OCI-LY3 (cell line): ENCODE measurements around the gene TRIM40.
"Not testable (repeated sequence)": the region's sequence is repeated elsewhere in the genome, so short reads cannot be mapped to it uniquely, and the experiment has no call there.

Experiments used
- H2AFZ ChIP-seq: fragments of 200-600, 300-600 bp; shearing (Covaris generic); 2 replicates; pipeline ENCODE4 v1.6.0; 2014; ENCODE audit warnings: antibody characterized with exemption, low read depth, low read length
- H3K27ac ChIP-seq: fragments of 200-600, 300-600 bp; sonication (generic); 2 replicates; pipeline ENCODE4 v1.5.1; 2014; ENCODE audit warnings: mild to moderate bottlenecking, low read length, moderate library complexity, mixed read lengths
- H3K27me3 ChIP-seq: fragments of 200-600, 300-600 bp; sonication (generic); 2 replicates; pipeline ENCODE4 v1.6.1; 2014; ENCODE audit warnings: low read depth, low read length, mixed read lengths
- H3K36me3 ChIP-seq: fragments of 200-600, 300-600 bp; sonication (generic); replicated peaks from 2 replicates; pipeline ENCODE3; 2014; ENCODE audit warnings: low read depth, low read length, mixed read lengths
- H3K4me1 ChIP-seq: fragments of 300-600, 200-600 bp; sonication (generic); 2 replicates; pipeline ENCODE4 v1.6.1; 2014; ENCODE audit warnings: low read length, mixed read lengths
- H3K4me2 ChIP-seq: fragments of 200-600, 300-600 bp; sonication (generic); 2 replicates; pipeline ENCODE4 v1.6.1; 2014; ENCODE audit warnings: low read length, mixed read lengths
- H3K4me3 ChIP-seq: fragments of 300-600, 200-600 bp; sonication (generic); 2 replicates; pipeline ENCODE4 v1.5.1; 2014; ENCODE audit warnings: antibody characterized with exemption, mild to moderate bottlenecking, low read length, moderate library complexity
- H3K79me2 ChIP-seq: fragments of 300-600, 200-600 bp; shearing (Covaris generic); 2 replicates; pipeline ENCODE4 v1.6.1; 2014; ENCODE audit warnings: mild to moderate bottlenecking, low read length, mixed read lengths
- H3K9ac ChIP-seq: fragments of 300-600, 200-600 bp; shearing (Covaris generic); 2 replicates; pipeline ENCODE4 v1.6.0; 2014; ENCODE audit warnings: mild to moderate bottlenecking, low read length, moderate library complexity
- H3K9me3 ChIP-seq: fragments of 200-600, 300-600 bp; shearing (Covaris generic); 2 replicates; pipeline ENCODE4 v1.6.1; 2014; ENCODE audit warnings: low read length, mixed read lengths; ENCODE audit not compliant: insufficient read depth
- H4K20me1 ChIP-seq: fragments of 200-600, 300-600 bp; sonication (generic); 2 replicates; pipeline ENCODE4 v1.6.1; 2016; ENCODE audit warnings: low read length, mixed read lengths; ENCODE audit not compliant: insufficient read depth
- EZH2phosphoT487 ChIP-seq: fragments of 200-600 bp; shearing (Covaris generic); IDR thresholded peaks from 2 replicates; pipeline ENCODE4 v1.6.1; 2018; ENCODE audit warnings: antibody characterized with exemption, mixed run types, low read depth
- TF ChIP-seq, protein P1 (sequence below): fragments of 200-600, 300-600 bp; sonication (generic); IDR thresholded peaks from 2 replicates; pipeline ENCODE4 v1.5.1; 2014; ENCODE audit warnings: antibody characterized with exemption, low read length, low read depth

The TRIM40 gene

DNA sequence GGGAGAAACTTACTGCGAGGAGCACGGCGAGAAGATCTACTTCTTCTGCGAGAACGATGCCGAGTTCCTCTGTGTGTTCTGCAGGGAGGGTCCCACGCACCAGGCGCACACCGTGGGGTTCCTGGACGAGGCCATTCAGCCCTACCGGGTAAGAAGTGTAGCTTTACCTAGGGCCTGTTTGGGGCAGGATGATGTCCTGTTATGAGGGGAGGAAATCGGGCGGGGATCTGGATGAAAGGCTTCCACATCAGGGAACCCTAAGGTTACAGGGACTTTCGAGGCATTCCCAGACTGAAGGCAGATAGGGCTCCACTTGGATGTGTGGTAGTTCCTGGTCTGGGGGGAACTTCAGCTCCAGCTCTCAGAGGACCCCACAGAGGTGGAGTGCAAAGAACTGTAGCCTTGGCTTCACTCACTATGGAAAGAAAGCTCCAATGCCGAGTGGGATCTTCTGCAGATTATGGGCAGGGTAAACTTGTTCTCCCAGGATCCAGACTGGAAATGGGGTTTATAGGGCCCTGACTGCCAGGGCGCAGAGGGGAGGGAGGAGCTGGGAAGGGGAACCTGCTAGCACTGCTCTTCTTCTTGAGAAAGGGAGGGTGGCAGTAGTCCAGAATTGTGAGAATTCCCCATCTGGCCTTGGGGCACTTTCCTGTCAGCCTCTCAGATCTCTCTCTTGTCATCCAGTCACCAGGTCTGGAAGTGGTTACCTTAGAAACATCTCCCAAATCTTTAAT is 28.1 kb downstream of the TRIM40 start:
- no peak for TF ChIP-seq EZH2phosphoT487
- TF ChIP-seq, protein P1, sequence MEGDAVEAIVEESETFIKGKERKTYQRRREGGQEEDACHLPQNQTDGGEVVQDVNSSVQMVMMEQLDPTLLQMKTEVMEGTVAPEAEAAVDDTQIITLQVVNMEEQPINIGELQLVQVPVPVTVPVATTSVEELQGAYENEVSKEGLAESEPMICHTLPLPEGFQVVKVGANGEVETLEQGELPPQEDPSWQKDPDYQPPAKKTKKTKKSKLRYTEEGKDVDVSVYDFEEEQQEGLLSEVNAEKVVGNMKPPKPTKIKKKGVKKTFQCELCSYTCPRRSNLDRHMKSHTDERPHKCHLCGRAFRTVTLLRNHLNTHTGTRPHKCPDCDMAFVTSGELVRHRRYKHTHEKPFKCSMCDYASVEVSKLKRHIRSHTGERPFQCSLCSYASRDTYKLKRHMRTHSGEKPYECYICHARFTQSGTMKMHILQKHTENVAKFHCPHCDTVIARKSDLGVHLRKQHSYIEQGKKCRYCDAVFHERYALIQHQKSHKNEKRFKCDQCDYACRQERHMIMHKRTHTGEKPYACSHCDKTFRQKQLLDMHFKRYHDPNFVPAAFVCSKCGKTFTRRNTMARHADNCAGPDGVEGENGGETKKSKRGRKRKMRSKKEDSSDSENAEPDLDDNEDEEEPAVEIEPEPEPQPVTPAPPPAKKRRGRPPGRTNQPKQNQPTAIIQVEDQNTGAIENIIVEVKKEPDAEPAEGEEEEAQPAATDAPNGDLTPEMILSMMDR: no peak
- Histone ChIP-seq H3K4me1 (no peaks in the 10 kb centered on the region), H3K4me3 (no peak overlapping the region), H3K27me3 (no peaks in the 10 kb centered on the region), H3K27ac (no peak overlapping the region), H2AFZ (no peak overlapping the region), H3K79me2 (no peaks in the 10 kb centered on the region), H3K9ac (no peak overlapping the region), H4K20me1 (no peaks in the 10 kb centered on the region), H3K4me2 (no peak overlapping the region), H3K36me3 (no peaks in the 10 kb centered on the region), H3K9me3 (no peaks in the 10 kb centered on the region)

GRCh38 chr6:30164714-30165113 is 28.8 kb downstream of the TRIM40 start:
- no peaks in the 10 kb centered on the region for H4K20me1 ChIP-seq
- no peak overlapping the region for H2AFZ ChIP-seq
- 0 out of 2 replicates have a peak, but pooled peaks cover 3% of the 10 kb centered on the region for H3K27me3 ChIP-seq
- H3K9ac ChIP-seq: no peak overlapping the region
- H3K4me1 ChIP-seq: no peaks in the 10 kb centered on the region
- H3K27ac ChIP-seq: no peak overlapping the region
- no peak overlapping the region for H3K4me3 ChIP-seq
- H3K36me3 ChIP-seq: no peaks in the 10 kb centered on the region
- no peak overlapping the region for H3K4me2 ChIP-seq
- TF ChIP-seq EZH2phosphoT487: no peak
- TF ChIP-seq, protein P1: no peak
- H3K79me2 ChIP-seq: no peaks in the 10 kb centered on the region
- H3K9me3 ChIP-seq: no peaks in the 10 kb centered on the region

DNA sequence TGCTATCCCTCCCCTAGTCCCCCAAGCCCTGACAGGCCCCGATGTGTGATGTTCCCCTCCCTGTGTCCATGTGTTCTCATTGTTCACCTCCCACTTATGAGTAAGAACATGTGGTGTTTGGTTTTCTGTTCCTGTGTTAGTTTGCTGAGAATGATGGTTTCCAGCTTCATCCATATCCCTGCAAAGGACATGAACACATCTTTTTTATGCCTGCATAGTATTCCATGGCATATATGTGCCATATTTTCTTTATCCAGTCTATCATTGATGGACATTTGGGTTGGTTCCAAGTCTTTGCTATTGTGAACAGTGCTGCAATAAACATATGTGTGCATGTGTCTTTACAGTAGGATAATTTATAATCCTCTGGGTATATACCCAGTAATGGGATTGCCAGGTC is 29.3 kb downstream of the TRIM40 start:
- not testable (repeated sequence) for H3K27me3 ChIP-seq

DNA sequence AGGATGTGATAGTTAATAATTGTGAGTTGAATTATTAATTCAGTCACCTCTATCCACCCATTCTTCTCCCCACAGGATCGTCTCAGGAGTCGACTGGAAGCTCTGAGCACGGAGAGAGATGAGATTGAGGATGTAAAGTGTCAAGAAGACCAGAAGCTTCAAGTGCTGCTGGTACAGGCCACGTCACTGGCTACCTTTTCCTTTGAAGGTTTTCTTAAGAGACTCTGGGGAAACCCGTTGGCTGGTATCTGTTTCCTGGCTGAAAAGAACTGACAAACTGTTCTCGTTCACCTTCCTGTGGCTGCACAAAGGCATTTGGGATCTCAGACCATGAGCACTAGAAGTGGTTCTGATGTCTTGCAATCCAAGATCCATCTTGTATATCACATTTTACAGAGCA is 31.2 kb downstream of the TRIM40 start:
- no peak overlapping the region for H3K4me3 ChIP-seq
- H4K20me1 ChIP-seq: no peaks in the 10 kb centered on the region
- H3K9ac ChIP-seq: no peak overlapping the region
- TF ChIP-seq, protein P1: no peak
- TF ChIP-seq EZH2phosphoT487: no peak
- H3K79me2 ChIP-seq: no peaks in the 10 kb centered on the region
- no peak overlapping the region for H3K27ac ChIP-seq
- no peaks in the 10 kb centered on the region for H3K9me3 ChIP-seq
- H3K4me2 ChIP-seq: no peak overlapping the region
- no peaks in the 10 kb centered on the region for H3K4me1 ChIP-seq
- no peaks in the 10 kb centered on the region for H3K36me3 ChIP-seq
- H3K27me3 ChIP-seq: peaks cover 7% of the 10 kb centered on the region; the same call in 1 of the 2 replicates
- H2AFZ ChIP-seq: no peak overlapping the region

More for the DNA sequence above, 29.3 kb downstream of the TRIM40 start:
- not testable (repeated sequence) for H3K36me3 ChIP-seq, H3K4me3 ChIP-seq, H3K9ac ChIP-seq, H3K4me2 ChIP-seq, H3K79me2 ChIP-seq, H2AFZ ChIP-seq, H3K4me1 ChIP-seq, H3K9me3 ChIP-seq, H3K27ac ChIP-seq, H4K20me1 ChIP-seq
